MCF 10A (cell line): ENCODE results near the gene CRTC1. TPM values are rescaled to one million over a fixed set of nuclear protein-coding genes. Genes with fewer than 3 reads are reported as not detected.

Experiments used
- BruUV-seq: library from RNA; stranded (reverse); fragments of 400-500 nt; replicated peaks from 2 replicates; lab custom pipeline; 2021; lab: Mats Ljungman, UMichigan
- CTCF ChIA-PET: fragments of 300-600 bp; sonication (Branson Sonifier 250); formaldehyde crosslinking; extraction: SDS; loops from one replicate; lab custom pipeline; 2021; ENCODE audit warnings: antibody characterized with exemption, inconsistent platforms; lab: Yijun Ruan, JAX
- POLR2A ChIA-PET: fragments of 300-600, 350-650 bp; sonication (Branson Sonifier 250); formaldehyde crosslinking; extraction: SDS; loops from one replicate; lab custom pipeline; 2020; ENCODE audit warnings: antibody characterized with exemption, inconsistent platforms; lab: Yijun Ruan, JAX
- DNase-seq: peaks from one replicate; pipeline ENCODE4 v3.0.0-alpha.2; 2018; ENCODE audit not compliant: unreplicated experiment
- H3K27ac Mint-ChIP-seq: one replicate; pipeline ENCODE4 v1.8.0; 2022; ENCODE audit warnings: mild to moderate bottlenecking, low read depth, mixed read lengths; ENCODE audit not compliant: unreplicated experiment
- H3K27me3 Mint-ChIP-seq: one replicate; pipeline ENCODE4 v1.8.0; 2022; ENCODE audit warnings: mixed read lengths; ENCODE audit not compliant: insufficient read depth, unreplicated experiment
- H3K36me3 Mint-ChIP-seq: one replicate; pipeline ENCODE4 v1.8.0; 2022; ENCODE audit warnings: mild to moderate bottlenecking, moderate library complexity, mixed read lengths; ENCODE audit not compliant: insufficient read depth, unreplicated experiment
- H3K4me1 Mint-ChIP-seq: one replicate; pipeline ENCODE4 v1.8.0; 2022; ENCODE audit warnings: mixed read lengths; ENCODE audit not compliant: insufficient read depth, unreplicated experiment
- H3K4me3 Mint-ChIP-seq: one replicate; pipeline ENCODE4 v1.8.0; 2022; ENCODE audit warnings: mild to moderate bottlenecking, moderate library complexity, mixed read lengths; ENCODE audit not compliant: unreplicated experiment
- H3K9me3 Mint-ChIP-seq: one replicate; pipeline ENCODE4 v1.8.0; 2022; ENCODE audit warnings: mixed read lengths; ENCODE audit not compliant: unreplicated experiment
- intact Hi-C: fragments of 100-400 bp; cut with micrococcal nuclease; formaldehyde crosslinking; loops from 2 replicates; pipeline ENCODE4 v1.14.1; 2022
- total RNA-seq: library from RNA; stranded (reverse); gene quantifications from 2 replicates; pipeline ENCODE4 v1.2.3, GENCODE V29; 2022
- TF ChIP-seq, protein P1 (sequence below): fragments of 200-600 bp; IDR thresholded peaks from one replicate; pipeline ENCODE4 v1.8.0; 2022; ENCODE audit warnings: antibody characterized with exemption, mild to moderate bottlenecking; ENCODE audit not compliant: unreplicated experiment

Gene CRTC1
- total RNA-seq, 1 experiment from 2014 or later, result 11.1 TPM

DNA sequence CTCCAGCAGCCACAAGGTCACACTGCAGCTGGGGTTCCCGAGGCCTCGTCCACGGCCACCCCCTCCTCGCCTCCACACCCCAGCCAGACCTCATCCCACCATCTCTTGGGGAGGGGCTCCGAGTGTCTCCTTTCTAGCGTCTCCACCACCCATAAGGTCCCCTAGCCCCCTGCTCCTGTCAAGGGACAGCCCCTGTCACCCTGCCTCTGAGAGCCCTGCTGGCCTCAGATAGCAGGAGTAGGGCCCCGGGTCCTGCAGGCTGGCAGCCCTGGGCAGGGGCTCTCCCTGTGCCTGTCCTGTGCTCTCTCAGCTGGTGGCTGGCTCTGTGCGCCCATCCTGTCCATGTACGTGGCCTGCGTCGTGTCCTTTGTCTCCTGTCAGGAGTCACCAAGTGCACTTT, 90.6 kb downstream of the CRTC1 start:
- Mint-ChIP-seq H3K27ac (no peak overlapping the region), H3K4me3 (no peak overlapping the region), H3K36me3 (peaks cover 5% of the 10 kb centered on the region), H3K4me1 (peaks cover 33% of the 10 kb centered on the region), H3K9me3 (no peaks in the 10 kb centered on the region), H3K27me3 (no peaks in the 10 kb centered on the region)
- intact Hi-C loops, result loop anchor here (5.0 kb wide), 1 partner anchor 58 kb away; the partner anchor contains the start of gene UPF1
- TF ChIP-seq, protein P1, sequence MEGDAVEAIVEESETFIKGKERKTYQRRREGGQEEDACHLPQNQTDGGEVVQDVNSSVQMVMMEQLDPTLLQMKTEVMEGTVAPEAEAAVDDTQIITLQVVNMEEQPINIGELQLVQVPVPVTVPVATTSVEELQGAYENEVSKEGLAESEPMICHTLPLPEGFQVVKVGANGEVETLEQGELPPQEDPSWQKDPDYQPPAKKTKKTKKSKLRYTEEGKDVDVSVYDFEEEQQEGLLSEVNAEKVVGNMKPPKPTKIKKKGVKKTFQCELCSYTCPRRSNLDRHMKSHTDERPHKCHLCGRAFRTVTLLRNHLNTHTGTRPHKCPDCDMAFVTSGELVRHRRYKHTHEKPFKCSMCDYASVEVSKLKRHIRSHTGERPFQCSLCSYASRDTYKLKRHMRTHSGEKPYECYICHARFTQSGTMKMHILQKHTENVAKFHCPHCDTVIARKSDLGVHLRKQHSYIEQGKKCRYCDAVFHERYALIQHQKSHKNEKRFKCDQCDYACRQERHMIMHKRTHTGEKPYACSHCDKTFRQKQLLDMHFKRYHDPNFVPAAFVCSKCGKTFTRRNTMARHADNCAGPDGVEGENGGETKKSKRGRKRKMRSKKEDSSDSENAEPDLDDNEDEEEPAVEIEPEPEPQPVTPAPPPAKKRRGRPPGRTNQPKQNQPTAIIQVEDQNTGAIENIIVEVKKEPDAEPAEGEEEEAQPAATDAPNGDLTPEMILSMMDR, result no peak
- POLR2A ChIA-PET, result interaction anchor here (1.1 kb wide), 1 partner anchor 58 kb away, joined by 4 read pairs; no protein-coding TSS in a partner anchor
- CTCF ChIA-PET, result interaction anchor here (0.7 to 4.5 kb wide), 6 partner anchors 24 to 383 kb away, joined by 4 to 69 read pairs (median 6); partner anchors contain the start of gene UPF1
- no TSS peak for BruUV-seq
- DNase-seq, result no peak

DNA sequence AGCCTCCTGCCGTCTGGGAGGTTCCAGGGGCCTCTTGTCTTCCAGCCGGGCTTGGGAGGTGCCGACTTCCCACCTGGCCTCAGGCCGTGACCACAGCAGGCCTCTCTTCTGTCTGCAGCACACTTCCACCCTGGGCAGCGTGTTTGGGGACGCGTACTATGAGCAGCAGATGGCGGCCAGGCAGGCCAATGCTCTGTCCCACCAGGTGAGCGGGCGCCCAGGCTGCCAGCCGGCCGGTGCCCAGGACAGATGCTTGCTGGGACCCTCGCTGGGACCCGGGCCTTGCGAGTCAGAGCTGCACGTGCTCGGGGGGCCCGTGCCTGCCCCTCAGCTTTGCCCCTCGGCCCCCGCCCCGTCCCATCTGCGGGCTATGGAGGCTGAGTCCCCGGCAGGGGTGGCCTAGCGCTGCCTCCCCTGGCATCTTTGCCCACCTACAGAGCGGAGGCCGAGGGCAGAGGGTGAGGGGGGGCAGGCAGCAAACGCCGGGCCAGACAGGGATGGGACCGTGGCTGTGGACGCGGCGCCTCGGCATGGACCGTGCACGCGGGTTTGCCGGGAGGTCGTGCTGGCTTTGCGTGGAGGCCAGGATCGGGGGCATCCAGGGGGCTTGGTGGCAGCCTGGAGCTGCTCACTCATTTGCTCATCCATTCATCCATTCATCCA, 91.4 kb downstream of the CRTC1 start:
- TF ChIP-seq, protein P1, result no peak
- no peak overlapping the region for H3K27ac Mint-ChIP-seq
- no peaks in the 10 kb centered on the region for H3K27me3 Mint-ChIP-seq
- peaks cover 5% of the 10 kb centered on the region for H3K36me3 Mint-ChIP-seq
- peaks cover 26% of the 10 kb centered on the region for H3K4me1 Mint-ChIP-seq
- no peak for DNase-seq
- POLR2A ChIA-PET, result no interaction called here
- no peak overlapping the region for H3K4me3 Mint-ChIP-seq
- no TSS peak for BruUV-seq
- CTCF ChIA-PET, result interaction anchor here (1.4 to 4.5 kb wide), 3 partner anchors 72 to 211 kb away, joined by 4 to 69 read pairs (median 13); no protein-coding TSS in a partner anchor
- H3K9me3 Mint-ChIP-seq, result no peaks in the 10 kb centered on the region
- intact Hi-C loops, result loop anchor here (5.0 kb wide), 1 partner anchor 57 kb away; the partner anchor contains the start of gene UPF1

DNA sequence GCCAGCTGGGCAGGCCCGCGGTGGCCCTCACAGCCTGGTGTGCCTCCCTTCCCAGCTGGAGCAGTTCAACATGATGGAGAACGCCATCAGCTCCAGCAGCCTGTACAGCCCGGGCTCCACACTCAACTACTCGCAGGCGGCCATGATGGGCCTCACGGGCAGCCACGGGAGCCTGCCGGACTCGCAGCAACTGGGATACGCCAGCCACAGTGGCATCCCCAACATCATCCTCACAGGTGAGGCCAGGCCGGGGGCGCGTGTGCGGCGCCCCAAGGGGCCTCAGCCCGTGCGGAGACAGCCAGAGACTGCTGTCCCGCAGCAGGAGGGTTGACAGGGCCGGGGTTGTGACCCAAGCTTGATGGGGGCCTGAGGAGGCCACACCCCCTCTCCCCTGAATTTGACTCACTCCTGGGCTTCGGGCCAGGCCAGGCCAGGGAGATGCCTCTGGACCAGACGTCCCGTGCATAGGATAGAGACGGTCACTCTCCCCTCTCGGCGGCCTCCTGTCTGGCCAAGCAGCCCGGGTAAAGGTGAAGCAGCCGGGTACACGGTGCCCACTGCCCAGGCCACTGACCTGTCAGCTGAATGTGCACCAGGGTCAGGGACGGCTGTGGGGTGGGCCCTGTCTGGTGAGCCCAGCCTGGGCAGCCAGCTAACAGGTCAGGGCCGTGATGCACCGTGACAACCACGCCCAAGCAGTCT, 92.3 kb downstream of the CRTC1 start:
- TF ChIP-seq, protein P1, result no peak
- ChIA-PET POLR2A (no interaction called here), CTCF (interaction anchor here (1.4 kb wide), 1 partner anchor 71 kb away, joined by 4 read pairs; no protein-coding TSS in a partner anchor)
- Mint-ChIP-seq H3K27ac (no peak overlapping the region), H3K4me1 (peaks cover 18% of the 10 kb centered on the region), H3K4me3 (no peak overlapping the region), H3K9me3 (no peaks in the 10 kb centered on the region), H3K27me3 (no peaks in the 10 kb centered on the region), H3K36me3 (peaks cover 5% of the 10 kb centered on the region)
- DNase-seq, result peak; percentile 73
- intact Hi-C loops, result no loop called here
- BruUV-seq, result no TSS peak

DNA sequence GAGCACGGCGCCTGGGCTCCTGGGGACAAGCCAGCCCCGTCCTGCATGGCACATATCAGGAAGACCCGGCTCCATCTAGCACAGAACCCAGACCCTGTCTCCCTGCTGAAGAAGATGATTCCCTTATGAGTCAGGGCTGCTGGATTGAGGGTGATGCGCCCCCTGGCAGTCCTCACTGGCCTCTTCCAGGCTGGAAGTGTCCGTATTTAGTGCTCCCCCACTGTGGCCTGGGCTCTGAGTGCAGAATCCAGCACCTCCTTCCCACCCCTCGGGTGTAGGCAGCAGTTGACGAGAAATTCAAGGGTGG, 92.8 kb downstream of the CRTC1 start:
- intact Hi-C loops, result no loop called here
- ChIA-PET CTCF (interaction anchor here (1.4 kb wide), 1 partner anchor 70 kb away, joined by 4 read pairs; no protein-coding TSS in a partner anchor), POLR2A (no interaction called here)
- BruUV-seq, result no TSS peak
- Mint-ChIP-seq H3K4me3 (no peak overlapping the region), H3K4me1 (peaks cover 16% of the 10 kb centered on the region), H3K27me3 (no peaks in the 10 kb centered on the region), H3K9me3 (no peaks in the 10 kb centered on the region), H3K27ac (no peak overlapping the region), H3K36me3 (peaks cover 5% of the 10 kb centered on the region)
- peak; percentile 72 for DNase-seq
- TF ChIP-seq, protein P1, result peak; percentile 9
